HG02759 (cell line): Measurements from ENCODE around the gene B3GAT1.
"Not testable (repeated sequence)": the region's sequence is repeated elsewhere in the genome, so short reads cannot be mapped to it uniquely, and the experiment has no call there.

ENCODE experiments used
- ATAC-seq: cut with Tn5 transposase; IDR thresholded peaks from one replicate; pipeline ENCODE4 v1.9.1; 2021; ENCODE audit warnings: mild to moderate bottlenecking, moderate library complexity; ENCODE audit not compliant: unreplicated experiment

The B3GAT1 gene, protein sequence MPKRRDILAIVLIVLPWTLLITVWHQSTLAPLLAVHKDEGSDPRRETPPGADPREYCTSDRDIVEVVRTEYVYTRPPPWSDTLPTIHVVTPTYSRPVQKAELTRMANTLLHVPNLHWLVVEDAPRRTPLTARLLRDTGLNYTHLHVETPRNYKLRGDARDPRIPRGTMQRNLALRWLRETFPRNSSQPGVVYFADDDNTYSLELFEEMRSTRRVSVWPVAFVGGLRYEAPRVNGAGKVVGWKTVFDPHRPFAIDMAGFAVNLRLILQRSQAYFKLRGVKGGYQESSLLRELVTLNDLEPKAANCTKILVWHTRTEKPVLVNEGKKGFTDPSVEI

DNA sequence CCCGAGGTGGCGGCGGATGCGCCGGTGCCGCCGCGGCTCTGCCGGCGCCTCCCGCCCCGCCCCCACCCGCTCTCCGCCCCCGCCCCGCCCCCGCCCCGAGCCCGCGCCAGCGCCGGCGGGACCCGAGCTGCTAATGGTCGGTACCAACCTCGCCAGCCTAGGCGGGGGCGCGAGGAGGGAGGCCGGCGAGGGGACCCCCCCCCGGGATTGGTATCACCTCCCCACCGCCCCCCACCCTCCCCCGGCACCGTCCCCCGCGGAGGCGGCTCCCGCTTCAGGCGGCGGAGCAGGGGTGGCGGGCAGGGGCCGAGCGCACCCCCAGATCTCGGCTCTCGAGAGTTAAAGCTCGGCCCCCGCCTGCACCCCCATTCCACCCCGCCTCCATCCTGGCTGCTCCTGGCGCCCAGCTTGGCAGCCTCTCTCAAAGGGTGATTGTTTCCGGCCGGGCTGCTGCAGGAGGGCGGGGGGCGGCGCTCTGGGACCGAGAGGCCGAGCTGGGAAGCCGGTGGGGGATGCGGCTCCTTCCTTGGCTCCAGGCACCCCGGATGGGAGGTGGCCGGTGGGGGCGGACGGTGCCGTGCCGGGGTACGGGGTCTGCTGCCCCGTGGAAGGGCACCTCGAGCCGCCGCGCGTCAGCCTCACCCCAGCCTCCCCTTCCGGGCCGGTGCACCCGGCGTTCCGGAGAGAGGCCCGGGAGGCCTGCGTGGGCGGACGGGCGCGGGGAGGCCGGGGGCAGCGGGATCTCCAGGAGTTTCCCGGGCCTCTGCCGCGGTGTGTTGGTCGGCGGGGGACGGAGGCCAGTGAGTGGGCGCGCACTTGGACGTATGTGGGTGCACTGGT is at the start of gene B3GAT1:
Gene B3GAT1 (minus strand): TSS at position 40 of the 840 bp plus-strand sequence. CDS start 24,583 bp downstream, outside the sequence.
- no peak for ATAC-seq

DNA sequence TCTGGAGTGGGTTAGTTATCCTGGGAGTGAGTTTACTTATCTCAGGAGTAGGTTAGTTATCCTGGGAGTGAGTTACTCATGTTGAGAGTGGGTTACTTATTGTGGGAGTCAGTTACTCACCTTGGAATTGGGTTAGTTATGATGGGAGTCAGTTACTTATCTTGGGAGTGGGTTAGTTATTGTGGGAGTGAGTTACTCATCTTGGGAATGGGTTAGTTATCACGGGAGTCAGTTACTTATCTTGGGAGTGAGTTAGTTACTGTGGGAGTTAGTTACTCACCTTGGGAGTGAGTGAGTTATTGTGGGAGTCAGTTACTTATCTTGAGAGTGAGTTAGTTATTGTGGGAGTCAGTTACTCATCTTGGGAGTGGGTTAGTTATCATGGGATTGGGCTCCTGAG is 49.6 kb upstream of the B3GAT1 start:
- no peak for ATAC-seq

DNA sequence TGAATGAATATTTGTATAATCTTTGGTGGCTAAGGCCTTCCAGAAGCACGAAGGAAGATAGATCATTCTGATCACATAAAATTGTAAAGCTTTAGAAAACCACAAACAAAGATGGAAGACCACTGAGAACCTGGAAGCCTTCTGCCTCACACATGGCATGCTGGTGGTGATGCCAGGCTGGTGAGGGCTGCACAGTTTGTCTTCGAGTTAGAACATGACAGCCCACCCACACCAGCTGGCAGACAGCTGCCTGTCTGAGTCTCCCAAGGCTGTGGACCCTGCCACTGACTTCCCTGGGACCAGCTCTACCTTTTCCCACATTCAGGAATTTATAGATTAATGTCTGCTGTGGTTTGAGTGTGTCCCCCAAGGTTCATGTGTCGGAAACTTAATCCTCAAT is 48.8 kb upstream of the B3GAT1 start:
- ATAC-seq, result no peak

DNA sequence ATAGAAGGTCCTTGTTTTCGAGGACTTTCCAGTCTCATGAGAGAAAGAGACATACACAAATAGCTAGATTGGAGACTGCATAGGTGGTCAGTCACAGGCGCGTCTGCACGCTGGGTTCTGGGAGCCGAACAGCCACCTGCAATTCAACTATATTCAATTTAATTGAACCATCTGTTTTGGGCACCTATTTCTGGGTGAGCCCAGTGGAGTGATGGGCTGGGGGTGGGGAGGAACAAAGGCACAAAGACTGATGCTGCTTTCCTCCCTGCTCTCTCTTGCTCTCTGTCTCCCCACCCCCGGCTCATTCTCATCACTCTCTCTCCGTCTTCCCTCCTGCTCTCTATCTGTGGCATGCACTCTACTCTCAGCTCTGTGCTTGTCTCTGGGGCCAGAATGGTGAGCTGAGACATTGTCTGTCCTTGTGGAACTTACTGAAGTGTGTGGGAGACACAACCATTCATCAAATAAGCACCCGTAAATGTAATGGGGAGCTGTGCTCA is 48.1 kb upstream of the B3GAT1 start:
- no peak for ATAC-seq

DNA sequence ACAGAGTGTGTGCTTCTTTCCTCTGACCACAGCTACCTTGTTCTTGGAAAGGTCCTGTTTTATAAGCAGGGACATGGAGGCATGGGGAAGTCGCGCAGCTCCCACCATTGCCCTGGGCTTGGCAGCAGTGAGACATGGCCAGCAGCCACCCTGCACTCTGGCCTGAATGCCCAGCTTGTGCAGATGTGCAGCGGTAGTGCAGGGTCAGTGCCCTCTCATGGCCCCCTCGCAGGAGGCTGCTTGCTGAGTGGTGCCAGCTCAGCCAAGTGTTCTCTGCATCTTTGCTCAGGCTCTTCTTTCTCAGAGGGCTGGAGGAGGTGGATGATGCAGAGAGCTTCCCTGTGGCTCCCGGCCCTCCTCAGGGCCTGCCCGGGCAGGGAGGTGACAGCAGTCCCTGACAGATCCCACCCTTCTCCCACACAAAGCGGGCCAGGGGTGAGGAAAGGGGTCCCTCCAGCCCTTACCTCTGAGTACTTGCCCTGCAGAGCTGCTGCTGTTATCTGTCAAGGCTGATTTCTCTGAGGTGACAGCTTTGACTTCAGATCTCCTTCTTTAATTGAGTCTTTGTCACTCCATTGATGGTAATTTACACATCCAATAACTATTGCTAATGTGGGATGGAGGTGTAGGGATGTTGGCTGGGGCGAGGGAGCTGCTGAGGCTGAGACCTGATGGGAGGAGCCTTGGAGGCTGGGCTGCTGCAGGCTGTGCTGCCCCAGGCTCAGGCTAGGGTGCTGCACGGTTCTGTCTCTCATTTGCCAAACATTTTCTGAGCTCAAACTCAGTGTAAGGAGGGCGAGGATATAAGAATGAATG is 47.4 kb upstream of the B3GAT1 start:
- ATAC-seq, result no peak

DNA sequence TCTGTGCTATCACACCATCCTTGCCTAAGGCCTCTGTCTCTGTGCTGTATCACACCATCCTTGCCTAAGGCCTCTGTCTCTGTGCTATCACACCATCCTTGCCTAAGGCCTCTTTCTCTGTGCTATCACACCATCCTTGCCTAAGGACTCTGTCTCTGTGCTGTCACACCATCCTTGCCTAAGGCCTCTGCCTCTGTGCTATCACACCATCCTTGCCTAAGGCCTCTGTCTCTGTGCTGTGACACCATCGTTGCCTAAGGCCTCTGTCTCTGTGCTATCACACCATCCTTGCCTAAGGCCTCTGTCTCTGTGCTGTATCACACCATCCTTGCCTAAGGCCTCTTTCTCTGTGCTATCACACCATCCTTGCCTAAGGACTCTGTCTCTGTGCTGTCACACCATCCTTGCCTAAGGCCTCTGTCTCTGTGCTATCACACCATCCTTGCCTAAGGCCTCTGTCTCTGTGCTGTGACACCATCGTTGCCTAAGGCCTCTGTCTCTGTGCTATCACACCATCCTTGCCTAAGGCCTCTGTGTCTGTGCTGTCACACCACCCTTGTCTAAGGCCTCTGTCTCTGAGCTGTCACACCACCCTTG is 45.5 kb upstream of the B3GAT1 start:
- ATAC-seq, result not testable (repeated sequence)

DNA sequence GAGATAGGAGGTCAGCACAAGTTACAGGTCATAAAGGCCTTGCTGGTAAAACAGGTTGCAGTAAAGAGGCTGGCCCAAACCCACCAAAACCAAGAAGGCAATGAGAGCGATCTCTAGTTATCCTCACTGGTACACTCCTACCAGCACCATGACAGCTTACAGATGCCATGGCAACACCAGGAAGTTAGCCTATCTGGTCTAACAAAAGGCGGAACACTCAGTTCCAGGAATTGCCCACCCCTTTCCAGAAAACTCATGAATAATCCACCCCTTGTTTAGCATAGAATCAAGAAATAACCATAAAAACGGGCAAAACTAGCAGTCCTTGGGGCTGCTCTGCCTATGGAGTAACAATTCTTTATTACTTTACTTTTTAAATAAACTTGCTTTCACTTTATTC is 43.5 kb upstream of the B3GAT1 start:
- no peak for ATAC-seq

DNA sequence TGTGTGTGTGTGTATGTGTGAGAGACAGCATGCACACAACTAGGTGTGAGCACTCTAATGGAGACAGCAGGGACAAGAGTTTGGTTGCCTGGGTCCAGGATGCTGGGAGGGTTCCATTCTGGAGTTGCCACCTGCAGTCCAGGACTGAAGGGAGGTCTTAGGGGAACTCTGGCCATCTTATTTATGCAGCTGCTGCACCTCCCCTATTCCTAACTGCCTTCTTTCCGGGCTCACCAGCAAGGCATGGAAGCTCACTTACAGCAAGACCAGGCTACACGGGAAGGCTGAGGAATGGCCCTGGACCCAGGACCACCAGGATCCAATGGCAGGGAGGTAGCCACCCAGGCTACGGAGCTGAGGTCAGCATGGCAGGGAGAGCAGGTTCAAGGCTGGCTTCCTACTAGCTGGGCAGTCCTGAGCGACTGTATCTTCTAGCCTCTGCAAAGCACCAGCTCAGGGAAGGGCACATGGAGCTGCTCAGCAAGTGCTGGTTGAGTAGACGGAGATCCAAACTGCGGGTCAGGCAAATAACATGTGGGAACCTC is 42.2 kb upstream of the B3GAT1 start:
- no peak for ATAC-seq

DNA sequence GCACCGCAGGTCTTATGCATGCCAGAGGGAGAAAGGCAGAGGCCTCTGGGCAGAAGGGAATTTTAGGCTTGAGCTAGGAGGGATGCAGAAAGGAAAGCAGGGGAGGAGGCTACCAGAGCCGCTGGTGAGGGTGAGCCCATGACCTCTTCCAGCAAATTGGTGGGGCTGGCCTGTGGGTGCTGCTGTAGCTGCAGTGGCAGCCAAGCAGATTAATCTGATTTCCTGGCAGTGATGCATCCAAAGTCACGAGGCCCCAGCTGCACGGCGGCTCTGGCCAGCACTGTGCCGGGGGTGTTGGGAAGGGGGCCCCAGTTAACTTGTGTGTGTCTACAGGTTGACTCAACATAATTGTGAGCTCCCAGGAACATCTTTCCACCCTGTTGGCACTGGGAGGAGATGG is 41.4 kb upstream of the B3GAT1 start:
- no peak for ATAC-seq

DNA sequence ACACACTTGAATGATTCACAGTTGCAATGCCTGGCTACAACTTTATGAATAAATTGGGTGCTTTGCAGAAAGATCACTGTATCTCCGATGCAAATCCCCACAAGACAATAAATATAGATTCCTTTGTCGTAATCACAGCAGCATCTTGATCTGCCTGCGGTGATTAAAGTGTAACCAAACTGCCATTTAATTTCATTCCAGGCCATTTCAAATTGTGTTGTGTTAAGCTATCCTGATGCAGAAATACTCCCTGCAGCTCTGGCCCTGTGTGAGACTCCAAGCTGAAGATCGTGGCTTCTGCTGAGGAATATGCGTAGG is 40.8 kb upstream of the B3GAT1 start:
- no peak for ATAC-seq

DNA sequence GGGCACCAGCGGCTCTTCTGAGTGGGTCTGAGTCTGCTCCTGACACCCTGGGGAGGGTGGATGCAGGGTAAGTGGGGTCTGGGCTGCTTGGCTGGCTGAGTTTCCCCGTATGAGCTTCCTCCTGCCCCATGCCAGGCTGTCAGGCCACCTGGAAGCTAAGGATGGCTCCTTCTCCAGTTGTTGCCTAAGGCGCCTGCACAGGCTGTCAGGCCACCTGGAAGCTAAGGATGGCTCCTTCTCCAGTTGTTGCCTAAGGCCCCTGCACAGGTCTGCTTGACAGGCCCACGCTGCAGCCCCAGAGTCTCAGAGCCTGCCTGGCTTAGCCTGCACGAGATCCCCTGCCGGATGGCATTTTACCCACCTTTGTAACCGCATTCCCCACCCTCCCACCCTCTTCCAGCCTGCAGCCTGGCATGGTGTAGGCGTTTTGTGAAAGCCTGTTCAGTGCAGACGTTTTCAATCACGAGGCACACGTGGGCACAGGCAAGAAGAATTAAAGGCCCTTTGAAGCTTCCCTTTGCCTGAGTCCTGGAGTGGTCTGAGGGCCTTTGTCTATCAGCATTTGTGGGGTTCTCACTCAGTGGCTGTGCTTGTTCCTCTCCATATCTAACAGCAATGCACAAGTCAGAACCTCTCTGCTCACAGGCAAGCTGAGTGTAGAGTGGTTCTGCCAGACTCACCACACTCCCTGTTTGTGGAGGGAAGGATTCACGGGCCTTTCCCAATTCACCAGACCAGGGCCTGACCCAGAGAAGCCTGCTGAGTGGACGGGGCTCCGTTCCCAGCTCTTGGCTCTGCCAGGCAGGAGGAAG is 40.2 kb upstream of the B3GAT1 start:
- ATAC-seq, result no peak

DNA sequence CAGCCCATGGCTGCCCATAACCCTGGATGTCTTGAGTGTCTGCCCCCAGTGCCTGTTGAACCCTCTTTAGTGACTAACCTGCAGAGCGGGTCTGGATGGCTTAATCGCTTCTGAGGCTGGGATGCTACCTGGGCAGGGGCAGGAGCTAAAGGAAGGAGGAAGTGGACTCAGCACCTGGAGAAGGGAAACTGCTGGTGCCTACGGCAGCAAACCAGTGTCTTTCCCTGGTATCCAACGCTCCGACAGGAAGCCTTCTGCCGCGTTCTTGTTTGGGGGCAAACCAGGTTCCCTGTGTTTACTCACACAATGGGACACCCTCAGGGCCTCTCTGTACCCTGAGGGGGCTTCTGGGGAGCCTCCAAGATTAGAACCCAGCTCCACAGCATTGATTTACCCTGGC is 38.1 kb upstream of the B3GAT1 start:
- ATAC-seq, result no peak

DNA sequence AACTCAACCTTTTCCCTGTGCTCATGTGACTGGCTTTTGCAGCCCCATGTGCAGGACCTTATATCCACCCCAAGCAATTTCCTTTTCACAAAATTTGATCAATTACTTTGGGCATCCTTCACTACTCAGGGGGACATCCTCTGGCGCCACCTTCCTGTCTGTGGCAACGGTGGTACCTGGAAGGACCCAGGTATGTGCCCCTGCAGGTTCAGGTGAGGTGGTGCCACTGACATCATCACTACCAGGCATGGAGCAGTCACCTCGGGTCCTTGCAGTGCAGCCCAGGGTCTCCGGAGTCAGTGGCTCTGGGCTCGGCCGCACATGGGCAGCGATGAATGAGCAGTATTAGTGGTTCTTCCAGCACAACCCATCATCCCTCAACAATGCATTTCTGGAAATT is 37.7 kb upstream of the B3GAT1 start:
- no peak for ATAC-seq

DNA sequence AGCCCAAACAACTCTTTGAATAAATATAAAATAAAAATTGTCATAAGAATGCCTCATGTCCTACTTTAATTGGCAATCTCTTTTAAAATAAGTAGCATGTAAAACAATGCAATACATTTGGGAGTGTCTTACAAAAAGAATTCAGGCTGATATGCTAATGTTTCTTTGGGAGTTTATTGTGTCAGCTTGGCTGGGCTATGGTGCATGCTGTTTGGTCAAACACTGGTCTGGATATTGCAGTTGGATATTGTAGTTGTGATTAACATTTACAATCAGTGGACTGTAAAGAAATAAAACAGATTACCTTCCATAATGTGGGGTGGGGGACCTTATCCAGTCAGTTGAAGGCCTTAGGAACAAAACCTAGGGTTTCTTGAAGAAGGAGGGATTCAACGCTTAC is 37.0 kb upstream of the B3GAT1 start:
- no peak for ATAC-seq

DNA sequence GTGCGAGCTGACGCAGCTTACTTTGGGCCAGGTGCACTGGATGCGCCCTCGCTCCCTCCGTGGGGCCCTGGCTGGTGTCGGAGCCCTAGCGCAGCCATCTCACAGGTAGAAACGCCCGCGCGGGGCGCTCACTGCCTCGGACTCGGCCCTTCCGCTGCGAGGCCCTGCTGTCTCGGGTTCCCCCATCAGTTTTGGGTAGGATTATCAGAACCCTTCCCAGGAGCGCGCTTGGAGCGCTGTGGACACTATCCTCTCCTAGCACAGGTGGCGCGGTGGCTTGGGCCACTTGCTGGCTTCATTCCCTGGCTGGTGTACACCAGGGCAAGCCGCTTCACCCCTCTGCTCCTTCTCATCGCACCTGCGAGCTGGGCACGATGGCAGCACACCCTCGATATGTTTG is 35.7 kb upstream of the B3GAT1 start:
- no peak for ATAC-seq

DNA sequence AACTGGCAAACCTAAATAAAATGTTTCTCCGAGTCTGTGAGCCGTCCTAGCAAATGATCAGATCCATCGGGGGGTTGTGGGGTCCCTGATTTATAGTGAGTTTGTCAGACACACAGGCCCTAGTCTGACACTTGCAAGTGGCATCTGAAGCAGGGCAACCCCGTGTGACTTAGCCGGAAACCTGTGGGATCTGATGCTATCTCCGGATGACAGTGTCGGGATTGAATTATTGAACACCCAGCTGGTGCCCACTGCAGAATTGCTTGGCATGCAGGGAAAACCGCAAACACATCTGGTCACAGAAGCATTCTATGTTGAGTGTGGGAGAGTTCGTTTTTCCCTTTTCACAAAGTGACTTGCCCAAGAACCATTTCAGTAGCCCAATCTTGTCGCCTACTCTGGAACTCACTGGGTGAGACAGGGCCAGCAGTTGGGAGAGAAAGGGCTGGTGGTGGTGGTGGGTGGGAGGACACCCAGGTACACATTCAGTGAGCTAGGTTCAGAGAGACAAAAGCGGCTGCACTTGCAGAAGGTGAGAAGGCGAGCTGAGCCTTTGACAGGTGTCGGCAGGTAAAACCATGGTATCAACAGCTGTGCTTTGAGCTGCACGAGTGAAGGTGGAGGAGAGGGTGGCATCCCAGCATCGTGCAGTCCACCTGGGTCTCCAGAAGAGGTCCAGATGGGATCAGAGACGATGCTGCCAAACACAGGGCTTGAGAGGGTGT is 33.7 kb upstream of the B3GAT1 start:
- ATAC-seq, result no peak

DNA sequence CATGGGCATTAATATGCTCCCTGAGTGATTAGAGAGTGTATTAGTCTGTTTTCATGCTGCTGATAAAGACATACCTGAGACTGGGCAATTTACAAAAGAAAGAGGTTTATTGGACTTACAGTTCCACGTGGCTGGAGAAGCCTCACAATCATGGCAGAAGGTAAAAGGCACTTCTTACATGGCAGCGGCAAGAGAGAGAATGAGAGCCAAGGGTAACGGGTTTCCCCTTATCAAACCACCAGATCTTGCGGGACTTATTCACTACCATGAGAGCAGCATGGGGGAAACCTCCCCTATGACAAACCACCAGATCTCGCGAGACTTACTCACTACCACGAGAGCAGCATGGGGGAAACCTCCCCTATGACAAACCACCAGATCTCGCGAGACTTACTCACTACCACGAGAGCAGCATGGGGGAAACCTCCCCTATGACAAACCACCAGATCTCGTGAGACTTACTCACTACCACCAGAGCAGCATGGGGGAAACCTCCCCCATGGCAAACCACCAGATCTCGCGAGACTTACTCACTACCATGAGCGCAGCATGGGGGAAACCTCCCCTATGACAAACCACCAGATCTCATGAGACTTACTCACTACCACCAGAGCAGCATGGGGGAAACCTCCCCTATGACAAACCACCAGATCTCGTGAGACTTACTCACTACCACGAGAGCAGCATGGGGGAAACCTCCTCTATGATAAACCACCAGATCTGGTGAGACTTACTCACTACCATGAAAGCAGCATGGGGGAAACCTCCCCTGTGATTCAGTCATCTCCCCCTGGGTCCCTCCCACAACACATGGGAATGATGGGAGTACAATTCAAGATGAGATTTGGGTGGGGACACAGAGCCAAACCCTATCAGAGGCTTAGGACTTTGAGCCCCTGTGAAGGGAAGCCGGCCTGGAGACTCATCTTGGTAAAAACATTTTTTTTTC is 32.4 kb upstream of the B3GAT1 start:
- not testable (repeated sequence) for ATAC-seq

DNA sequence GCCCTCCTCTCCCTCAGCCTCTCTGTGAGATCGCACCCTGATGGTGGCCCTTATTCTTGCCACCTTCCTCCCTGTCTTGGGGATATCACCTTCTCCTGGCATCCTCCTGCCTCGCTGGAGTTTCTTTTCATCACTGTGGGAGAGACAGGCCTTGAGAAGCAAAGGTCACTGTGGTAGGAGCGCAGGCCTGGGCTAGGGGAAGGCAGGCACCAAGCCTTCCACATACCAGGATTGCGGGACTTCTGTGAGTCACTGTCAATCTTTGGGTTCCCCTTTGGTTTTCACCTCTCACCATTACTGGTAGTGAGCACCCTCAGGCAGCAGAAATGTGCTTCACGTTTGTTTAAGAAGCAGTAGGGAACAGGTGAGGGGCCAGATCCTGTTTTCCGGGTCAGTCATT is 31.2 kb upstream of the B3GAT1 start:
- ATAC-seq, result no peak
